Endodermal cell (in vitro differentiated cells): ENCODE measurements around the gene BUD31. TPM values are rescaled to one million over a fixed set of nuclear protein-coding genes. Genes with fewer than 3 reads are reported as not detected.

Experiments
- DNase-seq: peaks from one replicate; pipeline ENCODE4 v3.0.0-alpha.2; 2017
- H3K27ac ChIP-seq: 2 replicates; pipeline ENCODE4 v1.5.1; 2013; ENCODE audit warnings: mild to moderate bottlenecking, low read depth, low read length, moderate library complexity
- H3K27me3 ChIP-seq: 2 replicates; pipeline ENCODE4 v1.6.1; 2013; ENCODE audit warnings: mild to moderate bottlenecking, low read length, moderate library complexity; ENCODE audit not compliant: insufficient read depth, control insufficient read depth, poor library complexity, severe bottlenecking
- H3K36me3 ChIP-seq: 2 replicates; pipeline ENCODE4 v1.7.0; 2013; ENCODE audit warnings: mild to moderate bottlenecking, low read length, moderate library complexity; ENCODE audit not compliant: control insufficient read depth, insufficient read depth
- H3K4me1 ChIP-seq: one replicate; pipeline ENCODE4 v1.7.0; 2013; ENCODE audit warnings: low read length; ENCODE audit not compliant: control insufficient read depth, insufficient read depth
- H3K4me3 ChIP-seq: 2 replicates; pipeline ENCODE4 v1.5.1; 2013; ENCODE audit warnings: mild to moderate bottlenecking, low read length, moderate library complexity
- H3K9ac ChIP-seq: 2 replicates; pipeline ENCODE4 v1.6.1; 2013; ENCODE audit warnings: mild to moderate bottlenecking, low read length, moderate library complexity; ENCODE audit not compliant: poor library complexity, severe bottlenecking; ENCODE audit errors: extremely low read depth
- H3K9me3 ChIP-seq: 2 replicates; pipeline ENCODE4 v1.6.1; 2013; ENCODE audit warnings: mild to moderate bottlenecking, low read length, moderate library complexity; ENCODE audit not compliant: control insufficient read depth
- H3K27ac Mint-ChIP-seq: 2 replicates; pipeline ENCODE4 v1.8.0; 2020; ENCODE audit warnings: mixed read lengths
- H3K27me3 Mint-ChIP-seq: 2 replicates; pipeline ENCODE4 v1.8.0; 2021; ENCODE audit warnings: mild to moderate bottlenecking, mixed read lengths; ENCODE audit not compliant: insufficient read depth
- H3K36me3 Mint-ChIP-seq: 2 replicates; pipeline ENCODE4 v1.8.0; 2020; ENCODE audit warnings: low read depth, mixed read lengths
- H3K4me1 Mint-ChIP-seq: 2 replicates; pipeline ENCODE4 v1.8.0; 2020; ENCODE audit warnings: mixed read lengths
- H3K4me3 Mint-ChIP-seq: 2 replicates; pipeline ENCODE4 v1.8.0; 2020; ENCODE audit warnings: mild to moderate bottlenecking, moderate library complexity, mixed read lengths
- H3K9me3 Mint-ChIP-seq: 2 replicates; pipeline ENCODE4 v1.8.0; 2020; ENCODE audit warnings: mild to moderate bottlenecking, mixed read lengths
- CTCF ChIP-seq: fragments of 200-600 bp; sonication (generic); conservative IDR thresholded peaks from 2 replicates; pipeline ENCODE4 v1.5.0; 2021; ENCODE audit warnings: antibody characterized with exemption, mild to moderate bottlenecking
- WGBS, 2 experiments: methylation state at CpG; one replicate each; pipeline versions ENCODE4 v1.1.5 to v1.1.7; 2013; ENCODE audit warnings: missing lambda C conversion rate in 2 of 2, mixed read lengths in 1 of 2; ENCODE audit not compliant: insufficient coverage in 1 of 2, insufficient read length in 1 of 2; 5-methylcytosine and 5-hydroxymethylcytosine counted together
- total RNA-seq, 2 donors: library from RNA; stranded (reverse); fragmentation: NEBNext Ultra II Directional in 1 of 2; extraction: Animal tissue kit (Norgen Biotek cat#: 25700) in 1 of 2; gene quantifications; 2 replicates in 1 of 2; 3 replicates in 1 of 2; pipeline ENCODE4 v1.2.1, GENCODE V29; 2021

The BUD31 gene
- total RNA-seq, 2 donors from 2014 or later = 102 to 117 TPM

GRCh38 chr7:99403764-99404163 is 5.0 kb upstream of the BUD31 start:
- Mint-ChIP-seq H3K27ac (peak overlapping the region; percentile 45), H3K27me3 (no peaks in the 10 kb centered on the region), H3K9me3 (no peaks in the 10 kb centered on the region), H3K4me3 (no peak overlapping the region), H3K4me1 (peaks cover 14% of the 10 kb centered on the region), H3K36me3 (peaks cover 46% of the 10 kb centered on the region)
- Histone ChIP-seq H3K27ac (no peak overlapping the region), H3K9ac (no peak overlapping the region), H3K9me3 (no peaks in the 10 kb centered on the region), H3K27me3 (no peaks in the 10 kb centered on the region), H3K36me3 (peaks cover 55% of the 10 kb centered on the region), H3K4me3 (no peak overlapping the region), H3K4me1 (peaks cover 8% of the 10 kb centered on the region)
- TF ChIP-seq CTCF = no peak
- no peak for DNase-seq
- WGBS, 2 experiments = 83 to 93% methylated on average over 1 to 5 of the region's 5 CpGs

DNA sequence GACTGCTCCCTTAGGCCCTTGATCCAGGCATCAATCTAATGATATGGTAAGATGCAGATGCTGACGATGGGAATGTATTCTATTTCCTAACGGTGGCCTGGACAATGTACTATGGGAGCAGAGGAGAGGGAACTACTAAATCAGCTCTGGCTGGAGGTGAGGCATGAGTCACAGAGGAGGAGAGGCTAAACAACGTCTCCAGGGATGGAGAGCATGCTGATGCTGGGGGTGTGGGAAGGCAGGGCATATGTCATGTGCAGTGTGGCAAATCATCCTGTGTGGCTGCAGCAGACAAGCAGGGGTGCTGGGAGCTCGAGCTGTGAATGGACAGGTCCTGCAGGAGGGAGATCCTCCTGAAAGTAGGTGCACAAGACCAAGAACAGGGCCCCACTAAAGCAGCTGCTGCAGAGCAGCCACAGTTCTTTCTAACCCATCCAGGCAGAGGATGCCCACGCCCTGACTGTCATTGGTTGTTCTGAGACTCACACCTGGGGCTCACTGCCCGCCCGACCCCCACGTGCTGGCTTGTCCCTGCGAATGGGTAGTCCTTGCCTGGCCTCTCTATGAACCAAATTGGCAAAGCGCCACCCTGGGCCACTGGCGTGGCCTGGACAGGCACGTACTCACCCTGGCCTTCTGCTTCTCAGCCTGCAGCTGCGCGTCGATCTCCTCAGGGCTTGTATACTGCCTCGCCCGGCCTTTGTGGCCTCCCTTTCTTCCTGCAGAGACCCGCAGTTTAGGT is 4.4 kb upstream of the BUD31 start:
- H3K4me3 Mint-ChIP-seq = no peak overlapping the region
- peaks cover 41% of the 10 kb centered on the region for H3K36me3 Mint-ChIP-seq
- Histone ChIP-seq H3K36me3 (peaks cover 49% of the 10 kb centered on the region), H3K27ac (no peak overlapping the region), H3K4me3 (no peak overlapping the region), H3K27me3 (no peaks in the 10 kb centered on the region), H3K9me3 (no peaks in the 10 kb centered on the region), H3K9ac (no peak overlapping the region), H3K4me1 (peaks cover 8% of the 10 kb centered on the region)
- H3K27me3 Mint-ChIP-seq = no peaks in the 10 kb centered on the region
- no peaks in the 10 kb centered on the region for H3K9me3 Mint-ChIP-seq
- no peak for DNase-seq
- no peak for TF ChIP-seq CTCF
- 95 to 96% methylated on average over 17 to 18 of the region's 18 CpGs for WGBS, 2 experiments
- peak overlapping the region; percentile 35 for H3K27ac Mint-ChIP-seq
- H3K4me1 Mint-ChIP-seq = peaks cover 14% of the 10 kb centered on the region

DNA sequence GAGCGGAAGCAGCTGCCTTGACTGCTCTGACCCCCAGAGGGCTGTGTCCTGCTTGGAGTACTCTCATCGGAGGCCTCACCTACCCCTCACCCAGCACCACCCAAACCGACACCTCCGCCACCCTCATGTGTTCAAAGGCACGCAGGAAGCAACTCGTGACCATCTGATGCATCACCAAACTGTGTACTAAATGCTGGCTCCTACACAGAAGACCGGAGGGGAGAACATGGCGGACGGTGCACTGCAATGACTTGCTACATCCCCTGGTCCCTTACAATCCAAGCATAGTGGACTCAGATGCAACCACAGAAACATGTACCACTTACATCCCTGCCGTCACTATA is 3.8 kb upstream of the BUD31 start:
- peaks cover 38% of the 10 kb centered on the region for H3K36me3 Mint-ChIP-seq
- H3K9ac ChIP-seq = no peak overlapping the region
- H3K4me3 Mint-ChIP-seq = no peak overlapping the region

More for the DNA sequence above, 3.8 kb upstream of the BUD31 start:
- H3K27ac ChIP-seq = no peak overlapping the region
- WGBS, 2 experiments = 94 to 97% methylated on average over 8 to 10 of the region's 10 CpGs
- H3K36me3 ChIP-seq = peaks cover 44% of the 10 kb centered on the region
- Mint-ChIP-seq H3K27ac (peak overlapping the region; percentile 35), H3K27me3 (no peaks in the 10 kb centered on the region), H3K4me1 (peaks cover 17% of the 10 kb centered on the region), H3K9me3 (no peaks in the 10 kb centered on the region)
- no peak for TF ChIP-seq CTCF
- peaks cover 8% of the 10 kb centered on the region for H3K4me1 ChIP-seq
- no peak overlapping the region for H3K4me3 ChIP-seq
- no peaks in the 10 kb centered on the region for H3K9me3 ChIP-seq
- no peak for DNase-seq
- H3K27me3 ChIP-seq = no peaks in the 10 kb centered on the region
